Epithelial cell of proximal tubule (primary cell): ENCODE measurements around the gene NRXN2. TPM values are rescaled to one million over a fixed set of nuclear protein-coding genes. Genes with fewer than 3 reads are reported as not detected.

Source experiments
- DNase-seq: peaks from one replicate; pipeline ENCODE4 v3.0.0-alpha.2; 2011; ENCODE audit warnings: low read depth
- H3K4me3 ChIP-seq: 2 replicates; pipeline ENCODE4 v1.5.1; 2011; ENCODE audit warnings: low read depth, mild to moderate bottlenecking, low read length
- total RNA-seq: library from RNA; depleted of rRNA; stranded (reverse); fragments of >200 nt; gene quantifications from 2 replicates; pipeline ENCODE4 v1.2.3, GENCODE V29; 2015
- TF ChIP-seq, protein P1 (sequence below): conservative IDR thresholded peaks from 2 replicates; pipeline ENCODE4 v1.5.1; 2012; ENCODE audit warnings: low read depth, mild to moderate bottlenecking, low read length

NRXN2 gene
- total RNA-seq, 1 donor from 2014 or later: not detected

DNA sequence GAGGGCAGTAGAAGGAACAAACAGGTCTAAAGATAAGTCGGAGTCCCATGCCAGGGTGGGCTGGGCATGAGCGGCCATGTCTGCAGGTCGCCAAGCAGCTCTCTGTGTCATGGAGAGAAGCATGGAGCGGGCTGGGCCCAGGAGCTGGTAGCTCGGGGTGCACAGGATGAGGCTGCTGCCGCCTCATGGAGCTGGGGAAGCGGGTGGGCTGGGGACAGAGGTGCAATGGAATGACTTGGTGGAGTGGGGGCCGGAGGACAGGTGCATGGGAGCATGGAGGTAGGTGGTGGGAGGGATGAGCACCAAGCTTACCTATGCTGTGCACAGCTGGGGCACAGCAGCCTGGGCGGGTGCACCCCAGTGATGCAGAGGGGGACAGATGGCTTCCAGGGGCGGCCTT lies 3.6 kb downstream of the NRXN2 start:
- TF ChIP-seq, protein P1, sequence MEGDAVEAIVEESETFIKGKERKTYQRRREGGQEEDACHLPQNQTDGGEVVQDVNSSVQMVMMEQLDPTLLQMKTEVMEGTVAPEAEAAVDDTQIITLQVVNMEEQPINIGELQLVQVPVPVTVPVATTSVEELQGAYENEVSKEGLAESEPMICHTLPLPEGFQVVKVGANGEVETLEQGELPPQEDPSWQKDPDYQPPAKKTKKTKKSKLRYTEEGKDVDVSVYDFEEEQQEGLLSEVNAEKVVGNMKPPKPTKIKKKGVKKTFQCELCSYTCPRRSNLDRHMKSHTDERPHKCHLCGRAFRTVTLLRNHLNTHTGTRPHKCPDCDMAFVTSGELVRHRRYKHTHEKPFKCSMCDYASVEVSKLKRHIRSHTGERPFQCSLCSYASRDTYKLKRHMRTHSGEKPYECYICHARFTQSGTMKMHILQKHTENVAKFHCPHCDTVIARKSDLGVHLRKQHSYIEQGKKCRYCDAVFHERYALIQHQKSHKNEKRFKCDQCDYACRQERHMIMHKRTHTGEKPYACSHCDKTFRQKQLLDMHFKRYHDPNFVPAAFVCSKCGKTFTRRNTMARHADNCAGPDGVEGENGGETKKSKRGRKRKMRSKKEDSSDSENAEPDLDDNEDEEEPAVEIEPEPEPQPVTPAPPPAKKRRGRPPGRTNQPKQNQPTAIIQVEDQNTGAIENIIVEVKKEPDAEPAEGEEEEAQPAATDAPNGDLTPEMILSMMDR: no peak
- DNase-seq: no peak
- no peak overlapping the region for H3K4me3 ChIP-seq

DNA sequence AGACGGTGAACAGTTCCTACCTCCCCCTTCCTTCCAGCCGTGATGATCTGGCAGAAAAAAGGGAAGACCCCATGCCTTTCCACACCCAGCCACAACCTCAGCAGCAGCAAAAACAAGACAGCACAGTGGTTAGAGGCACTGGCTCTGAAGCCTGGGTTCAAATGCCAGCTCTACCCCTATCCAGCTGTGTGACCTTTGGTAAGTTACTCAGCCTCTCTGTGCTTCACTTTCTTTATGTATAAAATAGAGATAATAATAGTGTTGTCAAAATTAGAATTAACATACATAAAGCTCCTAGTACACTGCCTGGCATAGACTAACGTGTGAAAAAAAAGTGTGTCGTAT lies 4.2 kb downstream of the NRXN2 start:
- TF ChIP-seq, protein P1: no peak
- no peak overlapping the region for H3K4me3 ChIP-seq
- DNase-seq: no peak

GRCh38 chr11:64718084-64718779 lies 4.8 kb downstream of the NRXN2 start:
- TF ChIP-seq, protein P1: no peak
- no peak overlapping the region for H3K4me3 ChIP-seq
- no peak for DNase-seq

- TF ChIP-seq, protein P1: no peak
- no peak for DNase-seq
- H3K4me3 ChIP-seq: no peak overlapping the region
Observed at GRCh38 chr11:64717268-64717578, 5.8 kb downstream of the NRXN2 start.

GRCh38 chr11:64716473-64717267 lies 6.3 kb downstream of the NRXN2 start:
- TF ChIP-seq, protein P1: no peak
- no peak for DNase-seq
- no peak overlapping the region for H3K4me3 ChIP-seq

DNA sequence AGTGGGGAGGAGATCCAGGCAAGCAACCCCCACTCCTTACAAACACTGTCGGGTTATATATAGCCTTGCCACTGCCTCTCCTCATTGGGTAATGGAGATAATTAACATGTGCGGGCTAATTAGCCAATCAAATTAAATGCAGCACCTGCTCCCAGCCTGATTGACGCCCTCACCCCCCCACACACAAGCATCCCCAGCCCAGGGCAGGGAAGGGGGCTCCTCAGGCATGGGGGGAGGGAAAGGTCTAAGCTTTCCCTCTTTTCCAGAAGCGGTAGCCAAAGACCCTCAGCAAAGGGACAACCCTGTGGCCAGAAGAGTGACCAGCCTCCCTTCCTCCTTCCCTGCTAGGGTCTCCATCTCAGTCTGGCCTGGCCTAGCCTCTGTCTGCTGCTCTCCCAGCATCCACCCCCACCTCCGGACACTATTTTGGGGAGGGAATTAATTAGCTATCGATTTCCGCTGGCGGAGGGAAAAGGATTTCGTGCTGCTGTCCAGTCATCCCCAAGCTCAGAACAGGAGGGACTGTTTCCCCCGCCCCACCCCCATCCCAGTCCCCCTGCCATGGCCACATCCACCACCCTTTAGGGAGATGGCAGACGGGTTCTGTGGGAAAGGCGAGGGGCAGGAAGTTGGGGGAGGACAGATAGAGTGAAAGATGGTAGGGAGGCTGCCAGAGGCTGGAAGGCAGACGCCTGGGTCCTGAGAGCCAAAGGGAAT lies 7.1 kb downstream of the NRXN2 start:
- no peak for DNase-seq
- TF ChIP-seq, protein P1: no peak
- no peak overlapping the region for H3K4me3 ChIP-seq
